Measurements from ENCODE around the gene LINGO1.

Gene LINGO1

GRCh38 chr15:77633134-77633912, 611 bp upstream of the LINGO1 start:
- peak; percentile 93 for DNase-seq (ENCODE audit: low spot score)

DNA sequence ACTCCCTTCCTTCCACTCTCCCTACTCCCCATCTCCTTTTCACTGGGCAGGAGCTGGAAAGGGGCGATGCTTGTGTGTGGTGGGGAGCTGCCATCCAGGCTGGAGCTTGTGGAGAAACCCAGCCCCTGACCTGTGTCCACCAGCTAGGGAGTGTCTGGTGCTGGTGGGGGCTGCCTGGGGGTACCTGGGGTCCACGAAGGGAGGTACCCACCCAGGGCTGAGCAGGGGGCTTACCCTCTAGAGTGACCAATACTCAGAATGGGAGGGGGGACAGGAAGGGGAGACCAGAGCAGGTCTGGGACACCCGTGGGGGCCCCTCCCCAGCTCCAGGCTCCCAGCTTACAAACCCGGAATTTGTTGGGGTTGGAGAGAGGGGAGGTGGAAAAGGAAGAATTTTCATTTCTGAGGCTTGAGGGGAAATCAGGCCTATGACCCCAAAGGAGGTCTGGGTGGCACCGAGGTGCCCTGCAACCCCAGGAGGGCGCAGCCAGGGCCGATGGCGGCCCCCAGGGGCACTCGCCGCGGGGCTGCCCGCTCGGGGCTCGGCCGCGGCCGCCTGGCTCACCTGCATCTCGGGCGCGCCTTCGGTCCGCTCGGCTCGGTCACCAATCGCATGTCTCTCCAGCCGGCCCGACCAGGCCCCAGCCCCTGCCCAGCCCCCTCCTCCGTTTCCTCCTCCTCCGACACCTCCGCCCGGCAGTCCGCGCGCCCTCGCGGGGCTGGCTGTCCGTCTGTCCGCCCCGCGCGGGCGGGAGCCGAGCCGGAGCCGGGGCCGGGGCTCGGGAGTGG, 773 bp downstream of the LINGO1 start:
- DNase-seq (ENCODE audit: low spot score) = peak; percentile 62

DNA sequence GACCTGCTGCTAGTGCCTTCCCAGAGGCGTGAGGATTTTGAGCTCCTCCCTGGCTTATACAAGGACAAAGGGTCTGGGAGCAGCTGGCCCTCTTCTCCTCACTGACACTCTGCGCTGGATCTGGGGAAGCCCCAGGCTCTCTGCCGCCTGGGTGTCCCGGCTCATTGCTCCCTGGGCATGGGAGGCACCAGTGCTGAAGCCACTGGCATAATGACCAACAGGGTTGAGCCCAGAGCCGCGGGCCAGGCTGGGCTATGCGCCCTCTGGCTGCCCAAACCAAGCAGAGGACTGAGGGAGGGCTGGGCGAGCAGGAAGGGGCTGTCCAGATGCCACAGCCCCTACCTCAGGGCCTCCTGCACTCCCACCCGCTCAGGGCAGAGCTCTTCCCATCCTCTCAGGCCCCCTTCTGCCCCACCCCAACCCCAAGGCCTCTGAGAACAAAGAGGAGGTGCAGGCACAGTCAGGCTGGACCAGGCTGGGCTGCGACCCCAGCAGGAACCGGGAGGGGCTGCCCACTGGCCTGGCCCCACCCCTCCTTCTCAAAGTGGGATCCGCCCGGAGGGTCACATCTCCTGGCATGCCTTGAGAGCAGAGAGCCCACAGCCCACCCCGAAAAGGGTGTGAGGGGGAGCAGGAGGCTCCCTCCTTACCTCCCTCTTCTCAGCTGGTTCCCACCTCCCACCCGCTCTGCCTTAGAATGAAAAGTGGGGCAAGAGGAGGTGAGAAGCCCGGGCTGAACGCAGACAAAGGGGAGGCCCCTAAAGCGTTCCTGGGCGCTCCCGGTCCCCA, 1.6 kb downstream of the LINGO1 start:
- no peak for DNase-seq (ENCODE audit: low spot score)

GRCh38 chr15:77630056-77630455, 2.7 kb downstream of the LINGO1 start:
- no peak for DNase-seq (ENCODE audit: low spot score)

GRCh38 chr15:77629070-77630030, 3.4 kb downstream of the LINGO1 start:
- DNase-seq (ENCODE audit: low spot score) = no peak

- DNase-seq (ENCODE audit: low spot score) = no peak
Observed at GRCh38 chr15:77628010-77628409, 4.7 kb downstream of the LINGO1 start.

DNA sequence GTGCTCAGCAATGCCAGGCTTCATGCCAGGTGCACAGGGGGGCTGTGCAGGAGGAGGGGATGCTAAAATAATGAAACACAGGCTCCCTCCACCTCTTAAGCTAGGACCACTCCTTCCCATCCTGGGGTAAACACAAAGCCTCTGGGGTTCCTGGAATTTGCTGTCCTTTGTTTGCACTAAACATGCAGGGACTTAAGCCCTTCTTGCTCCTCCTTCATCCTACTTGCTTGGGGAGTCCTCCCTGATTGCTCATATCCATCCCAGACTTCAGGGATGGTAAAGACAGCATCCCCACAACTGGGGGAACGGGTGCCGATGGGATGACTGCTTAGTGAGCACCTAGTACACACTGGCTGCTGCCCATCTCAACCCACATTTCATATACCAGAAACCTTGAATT, 5.1 kb downstream of the LINGO1 start:
- DNase-seq (ENCODE audit: low spot score) = no peak

DNA sequence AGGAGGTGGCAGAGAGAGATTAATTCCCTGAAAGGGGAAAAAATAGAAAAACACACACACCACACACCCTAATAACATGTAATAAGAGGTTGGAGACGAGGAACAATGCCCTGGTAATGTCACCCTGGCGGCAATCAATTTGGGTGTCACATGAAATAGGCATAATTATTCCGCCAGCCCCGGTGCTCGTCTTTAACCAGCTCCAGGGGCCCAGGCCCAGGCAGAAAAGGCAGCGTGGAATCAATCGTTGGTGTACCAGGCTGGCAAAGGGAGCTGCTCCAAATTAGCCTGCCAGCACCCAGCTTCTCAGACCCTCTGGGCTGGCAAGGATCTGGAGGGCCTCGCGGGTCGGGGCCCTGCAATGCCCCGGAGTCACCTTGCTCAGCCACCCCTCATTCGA, 5.6 kb downstream of the LINGO1 start:
- DNase-seq (ENCODE audit: low spot score) = no peak

GRCh38 chr15:77626002-77626401, 6.7 kb downstream of the LINGO1 start:
- DNase-seq (ENCODE audit: low spot score) = no peak

GRCh38 chr15:77625376-77625775, 7.3 kb downstream of the LINGO1 start:
- no peak for DNase-seq (ENCODE audit: low spot score)

- DNase-seq (ENCODE audit: low spot score) = peak; percentile 64
Observed at GRCh38 chr15:77624868-77625267, 7.8 kb downstream of the LINGO1 start.

DNA sequence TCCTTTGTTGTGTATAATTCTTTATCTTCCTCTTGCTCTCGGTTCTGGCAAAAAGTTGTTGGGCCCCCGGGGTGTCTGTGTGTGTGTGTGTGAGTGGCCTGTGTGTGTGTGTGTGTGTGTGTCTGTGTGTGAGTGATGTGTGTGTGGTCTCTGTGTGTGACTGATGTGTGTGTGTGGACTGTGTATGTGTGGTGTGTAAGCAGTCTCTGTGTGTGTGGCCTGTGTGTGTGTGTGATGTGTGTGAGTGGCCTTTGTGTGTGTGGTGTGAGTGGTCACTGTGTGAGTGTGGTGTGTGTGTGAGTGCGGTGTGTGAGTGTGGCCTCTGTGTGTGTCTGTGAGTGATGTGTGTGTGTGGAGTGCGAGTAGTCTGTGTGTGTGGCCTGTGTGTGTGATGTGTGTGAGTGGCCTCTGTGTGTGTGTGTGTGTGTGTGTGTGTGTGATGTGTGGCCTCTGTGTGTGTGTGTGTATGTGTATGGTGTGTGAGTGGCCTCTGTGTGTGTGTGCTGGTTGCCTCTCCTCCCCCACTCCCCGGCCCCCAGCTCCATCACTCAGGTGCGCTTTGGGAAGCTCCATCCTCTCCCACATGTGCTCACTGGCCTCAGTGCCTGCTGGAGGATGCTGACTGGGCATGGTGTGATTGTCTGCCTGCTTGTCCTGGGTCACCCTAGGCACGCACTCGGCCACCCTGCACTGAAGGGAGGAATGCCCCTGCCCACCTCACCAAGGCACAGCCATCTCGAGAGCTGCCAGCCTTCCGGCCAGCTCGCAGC, 8.8 kb downstream of the LINGO1 start:
- DNase-seq (ENCODE audit: low spot score) = no peak

GRCh38 chr15:77622934-77623754, 9.6 kb downstream of the LINGO1 start:
- no peak for DNase-seq (ENCODE audit: low spot score)

GRCh38 chr15:77622209-77622933, 10.3 kb downstream of the LINGO1 start:
- no peak for DNase-seq (ENCODE audit: low spot score)

- no peak for DNase-seq (ENCODE audit: low spot score)
Observed at GRCh38 chr15:77621847-77622208, 10.9 kb downstream of the LINGO1 start.

GRCh38 chr15:77620960-77621647, 11.6 kb downstream of the LINGO1 start:
- DNase-seq (ENCODE audit: low spot score) = no peak

DNA sequence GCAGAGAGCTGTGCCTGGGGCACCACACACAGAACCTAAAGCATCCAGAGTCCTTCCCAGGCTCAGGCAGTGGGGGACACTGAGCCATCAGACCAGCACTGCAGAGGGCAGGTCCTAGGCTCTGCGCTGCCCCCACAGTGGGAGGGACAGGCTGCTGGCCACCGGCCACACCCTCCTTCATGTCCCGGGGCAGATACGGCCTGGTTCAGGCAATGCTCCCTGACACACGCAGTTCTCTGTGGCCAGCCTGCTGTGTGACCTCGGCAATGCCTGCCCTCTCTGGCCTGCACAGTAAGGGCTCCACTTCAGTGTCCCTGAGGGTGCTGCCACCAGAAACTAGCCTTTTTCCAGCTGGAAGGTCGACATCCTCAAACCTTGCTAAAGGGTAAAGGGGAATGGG, 12.4 kb downstream of the LINGO1 start:
- DNase-seq (ENCODE audit: low spot score) = no peak

DNA sequence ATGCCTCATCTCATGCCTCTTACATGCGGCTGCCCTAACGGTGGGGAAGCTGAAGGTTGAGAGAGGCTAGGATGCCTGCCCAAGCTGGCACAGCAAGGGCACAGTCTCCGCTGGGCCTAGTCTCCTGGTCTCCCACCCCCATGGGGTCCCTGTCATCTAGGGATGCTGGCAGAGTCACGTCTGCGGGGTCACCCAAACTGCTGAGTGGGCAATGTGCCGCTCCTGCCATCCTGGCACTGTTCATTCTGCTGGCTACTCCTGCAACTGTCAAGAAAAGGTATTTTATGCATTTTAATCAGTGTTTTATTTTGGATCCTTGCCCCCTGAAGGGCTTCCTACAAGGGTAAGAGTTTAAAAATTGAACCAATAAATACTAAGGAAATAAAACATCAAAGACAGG, 12.8 kb downstream of the LINGO1 start:
- no peak for DNase-seq (ENCODE audit: low spot score)

Measured in D341Med (cell line).